ENCODE data around the gene C17orf67.
"Not testable (repeated sequence)": the region's sequence is repeated elsewhere in the genome, so short reads cannot be mapped to it uniquely, and the experiment has no call there.

GRCh38 chr17:56757611-56758010, 76.1 kb downstream of the C17orf67 start:
- TF ChIP-seq ELF1 (CRISPR knock-in tag; IDR thresholded peaks at IDR 0.05); ZSCAN29 (CRISPR knock-in tag; conservative IDR thresholded peaks at IDR 0.05); ESRRA (CRISPR knock-in tag; IDR thresholded peaks at IDR 0.05; ENCODE audit: low read depth); CTCF (CRISPR knock-in tag; IDR thresholded peaks at IDR 0.05); BCL6 (CRISPR knock-in tag; IDR thresholded peaks at IDR 0.05); HDAC6 (IDR thresholded peaks at IDR 0.05; ENCODE audit: low read depth, low read length); MAZ (IDR thresholded peaks at IDR 0.05; ENCODE audit: borderline replicate concordance, low read depth, low read length); MAZ (CRISPR knock-in tag; IDR thresholded peaks at IDR 0.05; ENCODE audit: low read depth); CBX2 (IDR thresholded peaks at IDR 0.05; ENCODE audit: low read depth, low read length); CBX2 (CRISPR knock-in tag; IDR thresholded peaks at IDR 0.05; ENCODE audit: low read depth); POLR2AphosphoS5 (IDR thresholded peaks at IDR 0.05; ENCODE audit: low read depth, low read length); ASH2L (IDR thresholded peaks at IDR 0.05; ENCODE audit: insufficient read length, low read depth, low read length); GTF2F1 (IDR thresholded peaks at IDR 0.05; ENCODE audit: low read length); CEBPB (IDR thresholded peaks at IDR 0.05; ENCODE audit: borderline replicate concordance, low read depth, low read length); ZNF543 (CRISPR knock-in tag; IDR thresholded peaks at IDR 0.05); REST (IDR thresholded peaks at IDR 0.05; ENCODE audit: borderline replicate concordance in 1 of 2, low read depth in 1 of 2, low read length in 2 of 2): not testable (repeated sequence)
